GM12872 (cell line): ENCODE results near the gene RNF145.
A peak's percentile ranks its signal among the peaks of the same experiment; 100 is the strongest.

Experiments used
- TF ChIP-seq, protein P1 (sequence below): IDR thresholded peaks from 3 replicates; pipeline ENCODE4 v1.5.1; 2011; ENCODE audit warnings: low read depth, mild to moderate bottlenecking, low read length, moderate library complexity; ENCODE audit not compliant: insufficient read depth

The RNF145 gene

DNA sequence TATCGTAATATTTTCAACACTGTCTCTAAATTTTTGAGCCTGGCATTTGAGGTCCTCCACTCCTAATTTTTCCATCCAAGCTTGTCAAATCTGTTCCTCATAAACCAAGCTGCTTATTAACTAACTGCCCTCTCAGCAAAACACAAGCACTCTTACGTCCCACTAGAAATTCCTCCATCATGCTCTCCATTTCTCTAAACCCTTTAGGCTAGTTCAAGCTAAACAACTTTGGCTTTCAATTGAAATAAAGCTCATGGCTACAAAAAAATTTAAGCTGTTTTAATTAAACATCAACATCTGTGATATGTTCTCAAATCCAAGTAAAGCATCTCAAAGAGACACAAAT, 45.7 kb downstream of the RNF145 start:
- TF ChIP-seq, protein P1, sequence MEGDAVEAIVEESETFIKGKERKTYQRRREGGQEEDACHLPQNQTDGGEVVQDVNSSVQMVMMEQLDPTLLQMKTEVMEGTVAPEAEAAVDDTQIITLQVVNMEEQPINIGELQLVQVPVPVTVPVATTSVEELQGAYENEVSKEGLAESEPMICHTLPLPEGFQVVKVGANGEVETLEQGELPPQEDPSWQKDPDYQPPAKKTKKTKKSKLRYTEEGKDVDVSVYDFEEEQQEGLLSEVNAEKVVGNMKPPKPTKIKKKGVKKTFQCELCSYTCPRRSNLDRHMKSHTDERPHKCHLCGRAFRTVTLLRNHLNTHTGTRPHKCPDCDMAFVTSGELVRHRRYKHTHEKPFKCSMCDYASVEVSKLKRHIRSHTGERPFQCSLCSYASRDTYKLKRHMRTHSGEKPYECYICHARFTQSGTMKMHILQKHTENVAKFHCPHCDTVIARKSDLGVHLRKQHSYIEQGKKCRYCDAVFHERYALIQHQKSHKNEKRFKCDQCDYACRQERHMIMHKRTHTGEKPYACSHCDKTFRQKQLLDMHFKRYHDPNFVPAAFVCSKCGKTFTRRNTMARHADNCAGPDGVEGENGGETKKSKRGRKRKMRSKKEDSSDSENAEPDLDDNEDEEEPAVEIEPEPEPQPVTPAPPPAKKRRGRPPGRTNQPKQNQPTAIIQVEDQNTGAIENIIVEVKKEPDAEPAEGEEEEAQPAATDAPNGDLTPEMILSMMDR, result no peak

DNA sequence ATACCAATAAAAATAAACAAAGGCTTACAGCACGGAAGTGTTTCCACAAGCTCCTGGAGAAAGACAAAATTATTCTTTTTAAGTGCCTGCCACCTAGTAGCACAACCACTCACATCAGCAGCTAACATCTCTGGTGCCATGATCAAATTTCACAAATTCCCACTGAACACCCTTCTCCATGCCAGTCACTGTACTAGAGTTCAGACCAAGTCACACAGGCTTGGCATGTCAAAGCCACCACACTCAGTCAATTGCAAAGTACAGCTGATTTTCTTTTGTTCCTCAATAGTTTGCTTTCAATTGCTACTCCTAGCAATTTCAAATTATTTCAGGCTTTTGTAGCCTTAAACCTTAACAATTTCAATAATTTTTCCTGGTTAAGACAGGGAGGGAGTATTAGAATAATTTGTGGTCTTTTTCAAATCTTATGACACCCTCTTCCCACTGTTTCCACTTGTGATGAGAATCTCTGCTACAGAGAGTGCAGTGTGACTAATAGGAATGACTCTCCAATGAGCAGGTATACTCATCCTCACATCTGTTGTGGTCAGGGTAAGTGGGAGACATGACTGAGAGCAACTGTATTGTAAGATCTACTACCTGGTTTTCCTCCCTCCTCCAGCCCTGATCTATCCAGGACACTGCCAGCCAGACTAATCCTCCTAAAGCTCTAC, 46.2 kb downstream of the RNF145 start:
- TF ChIP-seq, protein P1, result no peak

DNA sequence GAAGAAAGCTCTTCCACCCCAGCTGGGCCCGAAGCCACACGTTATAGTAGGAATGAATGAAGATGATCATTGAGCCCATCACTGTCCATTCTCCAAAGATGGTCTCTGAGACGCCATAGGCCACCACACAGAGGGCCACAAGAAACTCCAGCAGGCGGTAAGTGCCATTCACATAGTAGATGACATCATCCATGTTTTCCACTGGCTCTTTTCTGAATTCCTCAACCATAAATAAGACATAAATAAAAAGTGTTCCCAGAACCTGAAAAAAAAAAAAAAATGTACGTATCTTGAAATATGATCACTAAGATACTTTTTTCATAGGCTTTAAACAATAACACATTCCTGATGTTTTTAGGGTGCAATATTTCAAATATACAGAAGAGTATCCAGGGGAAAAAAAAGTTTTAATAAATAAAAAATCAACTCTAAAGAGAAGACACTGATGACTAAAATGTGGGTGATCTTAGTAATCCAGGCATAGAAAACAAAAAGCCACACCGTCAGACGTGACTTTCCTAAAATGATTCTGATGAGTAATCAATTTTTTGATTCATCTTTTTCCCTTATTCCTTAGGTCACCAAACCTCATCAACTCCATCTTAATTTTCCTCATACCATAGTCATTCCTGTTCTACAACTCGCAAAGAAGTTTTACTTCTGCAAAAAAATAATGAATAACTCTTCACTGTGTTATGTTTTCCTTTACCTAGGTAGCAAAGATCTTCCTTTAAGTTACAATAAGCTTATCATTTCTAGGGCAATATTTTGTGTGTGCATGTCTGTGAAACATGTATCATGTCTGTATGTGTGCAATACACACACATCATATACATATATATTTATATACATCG, 47.8 kb downstream of the RNF145 start:
- TF ChIP-seq, protein P1, result no peak

DNA sequence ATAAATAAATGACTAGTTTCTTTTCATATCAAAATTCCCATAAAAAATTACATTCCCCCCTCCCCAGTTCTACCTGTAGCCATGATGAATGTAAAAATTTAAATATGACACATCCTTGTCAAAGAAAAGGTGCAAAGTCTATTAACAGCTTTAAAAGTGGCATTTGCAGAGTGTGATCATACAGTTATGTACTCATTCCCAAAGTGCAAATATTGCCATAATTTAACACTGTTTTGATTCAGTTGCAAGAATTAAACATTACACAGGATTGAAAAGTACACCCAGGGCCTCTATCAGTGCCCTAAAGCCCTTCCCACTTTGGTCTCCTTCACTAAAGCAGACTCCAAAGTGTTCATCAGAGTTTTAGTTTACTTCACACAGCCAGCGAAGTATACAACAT, 51.8 kb downstream of the RNF145 start:
- TF ChIP-seq, protein P1, result no peak

DNA sequence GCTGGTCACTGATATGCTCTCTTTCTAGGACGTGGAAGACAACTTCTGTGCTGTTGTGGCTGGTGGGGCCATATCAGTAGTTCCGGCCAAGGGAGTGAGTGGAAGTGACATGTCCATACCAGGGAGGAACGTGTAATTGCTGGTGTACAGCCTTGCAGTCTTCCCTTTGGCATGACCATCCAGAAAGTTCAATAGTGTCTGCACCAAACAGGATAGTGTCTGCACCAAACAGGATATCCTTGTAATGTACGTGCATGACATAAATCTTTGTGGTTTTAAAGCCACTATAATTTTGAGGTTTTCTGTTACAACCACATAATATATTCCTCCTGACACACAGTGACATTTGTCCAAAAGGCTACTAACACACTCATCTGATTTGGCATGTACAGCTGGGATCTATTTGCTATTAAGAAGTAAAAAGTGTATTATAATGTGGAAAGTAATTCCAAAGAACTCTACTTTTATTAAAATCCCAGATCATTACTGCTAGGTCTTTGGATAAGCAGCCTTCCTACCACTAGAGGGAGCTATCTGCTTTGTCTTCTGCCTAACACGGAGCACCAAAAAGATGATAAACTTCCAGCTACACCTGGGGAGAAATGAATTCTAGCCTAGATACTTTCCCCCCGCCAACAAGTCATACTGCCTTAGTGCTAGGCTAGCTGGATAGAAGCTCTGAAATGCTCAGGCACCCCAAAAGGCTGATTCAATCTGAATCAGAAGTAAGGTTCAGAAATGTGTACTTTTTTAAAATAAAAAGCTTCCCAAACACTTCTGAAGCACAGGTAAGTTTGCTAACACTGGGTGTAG, 52.7 kb downstream of the RNF145 start:
- TF ChIP-seq, protein P1, result peak; percentile 80

DNA sequence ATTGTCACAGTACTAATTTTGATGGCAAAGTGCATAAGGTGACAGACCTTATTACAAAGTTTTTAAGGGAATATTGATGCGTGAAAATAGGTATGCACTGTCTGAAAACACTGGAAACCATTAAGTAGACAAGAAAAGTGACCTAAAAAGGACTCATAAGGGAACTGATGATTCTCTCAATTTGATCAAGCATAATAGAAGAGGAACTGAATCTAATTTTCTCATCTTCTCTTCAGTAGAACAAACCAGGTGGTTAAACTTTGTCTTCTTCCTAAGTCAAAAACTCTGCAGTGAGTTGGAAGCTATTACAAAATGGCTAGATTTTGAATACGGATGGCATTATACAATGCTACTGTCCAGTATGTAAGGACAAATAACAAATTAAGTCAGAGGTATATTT, 53.4 kb downstream of the RNF145 start:
- TF ChIP-seq, protein P1, result no peak

DNA sequence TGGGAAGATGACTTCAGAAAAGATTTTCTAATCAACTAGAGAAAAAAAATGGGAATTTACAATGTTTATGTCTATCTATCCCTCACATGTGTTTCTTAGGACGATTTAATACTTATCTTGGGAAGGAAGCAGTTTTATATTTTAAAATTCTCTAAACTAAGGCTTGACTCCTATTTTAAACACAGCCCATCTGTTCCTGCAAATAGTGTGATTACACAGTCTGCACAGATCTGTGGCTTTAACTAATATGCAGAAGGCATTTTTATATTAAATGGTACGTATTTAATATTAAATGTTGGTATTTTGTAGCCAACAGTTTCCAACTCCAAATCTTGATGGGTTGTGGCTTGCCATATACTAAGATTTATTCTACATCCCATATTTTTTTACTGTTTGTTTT, 56.5 kb downstream of the RNF145 start:
- TF ChIP-seq, protein P1, result no peak
